Karpas-422 (cell line): ENCODE measurements around the gene KHDC3L. TPM values are rescaled to one million over a fixed set of nuclear protein-coding genes. Genes with fewer than 3 reads are reported as not detected.
"Not testable (repeated sequence)": the region's sequence is repeated elsewhere in the genome, so short reads cannot be mapped to it uniquely, and the experiment has no call there.

Experiments used
- DNase-seq: peaks from one replicate; pipeline ENCODE4 v3.0.0-alpha.2; 2015
- H2AFZ ChIP-seq: fragments of 200-600 bp; sonication (generic); 2 replicates; pipeline ENCODE4 v1.6.1; 2014; ENCODE audit warnings: antibody characterized with exemption, low read length, mixed read lengths
- H3K27ac ChIP-seq: fragments of 200-600 bp; sonication (generic); 2 replicates; pipeline ENCODE4 v1.5.1; 2014; ENCODE audit warnings: mild to moderate bottlenecking, low read length, moderate library complexity
- H3K27me3 ChIP-seq: fragments of 200-600 bp; sonication (generic); 2 replicates; pipeline ENCODE4 v1.6.1; 2014; ENCODE audit warnings: low read length, mixed read lengths
- H3K36me3 ChIP-seq: fragments of 200-600 bp; sonication (generic); 2 replicates; pipeline ENCODE4 v1.6.1; 2014; ENCODE audit warnings: low read length, mixed read lengths; ENCODE audit not compliant: insufficient read depth
- H3K4me1 ChIP-seq: fragments of 200-600 bp; sonication (generic); 2 replicates; pipeline ENCODE4 v1.6.1; 2014; ENCODE audit warnings: mild to moderate bottlenecking, low read length, mixed read lengths
- H3K4me2 ChIP-seq: fragments of 200-600 bp; sonication (generic); 2 replicates; pipeline ENCODE4 v1.6.1; 2014; ENCODE audit warnings: low read length, low read depth, mild to moderate bottlenecking; ENCODE audit not compliant: poor library complexity, severe bottlenecking
- H3K4me3 ChIP-seq: fragments of 200-600 bp; sonication (generic); 2 replicates; pipeline ENCODE4 v1.5.1; 2014; ENCODE audit warnings: mild to moderate bottlenecking, antibody characterized with exemption, low read length, mixed read lengths
- H3K79me2 ChIP-seq: fragments of 200-600 bp; sonication (generic); 2 replicates; pipeline ENCODE4 v1.6.1; 2014; ENCODE audit warnings: mild to moderate bottlenecking, low read length, mixed read lengths
- H3K9ac ChIP-seq: fragments of 200-600 bp; sonication (generic); 2 replicates; pipeline ENCODE4 v1.6.0; 2014; ENCODE audit warnings: low read length
- H3K9me2 ChIP-seq: fragments of 200-600 bp; sonication (generic), shearing (Covaris generic); replicated peaks from 2 replicates; pipeline ENCODE4 v1.6.0; 2014; ENCODE audit warnings: mild to moderate bottlenecking, low read length, moderate library complexity; ENCODE audit not compliant: insufficient read depth
- H3K9me3 ChIP-seq: fragments of 300-700, 200-600 bp; sonication (generic); 2 replicates; pipeline ENCODE4 v1.6.1; 2014; ENCODE audit warnings: low read length, mixed read lengths
- H4K20me1 ChIP-seq: fragments of 200-600 bp; sonication (generic); 2 replicates; pipeline ENCODE4 v1.6.1; 2014; ENCODE audit warnings: mild to moderate bottlenecking, antibody characterized with exemption, low read length, low read depth; ENCODE audit not compliant: insufficient read depth
- total RNA-seq: library from RNA; depleted of rRNA; stranded (reverse); fragments of >200 nt; shearing (Covaris generic); gene quantifications from 2 replicates; pipeline ENCODE4 v1.2.3, GENCODE V29; 2014; ENCODE audit warnings: low replicate concordance

Gene KHDC3L
- total RNA-seq, 1 experiment from 2014 or later = not detected

GRCh38 chr6:73392188-73392587, 29.7 kb downstream of the KHDC3L start:
- not testable (repeated sequence) for H3K27ac ChIP-seq, DNase-seq, H3K4me2 ChIP-seq, H3K4me3 ChIP-seq, H4K20me1 ChIP-seq, H3K36me3 ChIP-seq, H3K9ac ChIP-seq, H3K9me2 ChIP-seq, H3K79me2 ChIP-seq, H3K9me3 ChIP-seq, H3K27me3 ChIP-seq, H2AFZ ChIP-seq
- H3K4me1 ChIP-seq = peaks cover 11% of the 10 kb centered on the region

- Histone ChIP-seq H3K79me2 (no peaks in the 10 kb centered on the region), H3K27me3 (no peaks in the 10 kb centered on the region), H2AFZ (no peak overlapping the region), H3K4me3 (no peak overlapping the region), H3K27ac (no peak overlapping the region), H3K9me3 (no peaks in the 10 kb centered on the region), H3K4me1 (peaks cover 11% of the 10 kb centered on the region), H3K4me2 (no peak overlapping the region), H3K9me2 (no peaks in the 10 kb centered on the region), H4K20me1 (no peaks in the 10 kb centered on the region), H3K9ac (no peak overlapping the region), H3K36me3 (no peaks in the 10 kb centered on the region)
- DNase-seq = no peak
Observed at GRCh38 chr6:73393278-73393677, 30.8 kb downstream of the KHDC3L start.

- no peak within 1 kb of the TSS for H3K4me2 ChIP-seq
- no peaks in the 10 kb centered on the region for H3K79me2 ChIP-seq
- no peaks in the 10 kb centered on the region for H4K20me1 ChIP-seq
- DNase-seq = no peak
- H3K9ac ChIP-seq = no peak within 1 kb of the TSS
- no peak within 1 kb of the TSS for H2AFZ ChIP-seq
- H3K4me1 ChIP-seq = no peaks in the 10 kb centered on the region
- no peaks in the 10 kb centered on the region for H3K36me3 ChIP-seq
- no peaks in the 10 kb centered on the region for H3K9me3 ChIP-seq
- no peak within 1 kb of the TSS for H3K4me3 ChIP-seq
- H3K27ac ChIP-seq = no peak within 1 kb of the TSS
- no peaks in the 10 kb centered on the region for H3K9me2 ChIP-seq
- H3K27me3 ChIP-seq = no peaks in the 10 kb centered on the region
Observed at GRCh38 chr6:73394577-73395354, 32.3 kb downstream of the KHDC3L start, which contains the start of gene DDX43. TSS of gene DDX43 (plus strand) at chr6:73394828. CDS start at chr6:73394906, 78 bp downstream.

- Histone ChIP-seq H3K4me1 (no peaks in the 10 kb centered on the region), H4K20me1 (no peaks in the 10 kb centered on the region), H3K9me2 (no peaks in the 10 kb centered on the region), H3K36me3 (no peaks in the 10 kb centered on the region), H3K4me3 (no peak overlapping the region), H3K27ac (no peak overlapping the region), H2AFZ (no peak overlapping the region), H3K27me3 (no peaks in the 10 kb centered on the region), H3K9ac (no peak overlapping the region), H3K79me2 (no peaks in the 10 kb centered on the region), H3K9me3 (no peaks in the 10 kb centered on the region), H3K4me2 (no peak overlapping the region)
- no peak for DNase-seq
Observed at GRCh38 chr6:73395875-73396274, 33.4 kb downstream of the KHDC3L start.

GRCh38 chr6:73400656-73401055, 38.2 kb downstream of the KHDC3L start:
- Histone ChIP-seq H2AFZ (no peak overlapping the region), H3K9me2 (no peaks in the 10 kb centered on the region), H3K27me3 (no peaks in the 10 kb centered on the region), H3K9ac (no peak overlapping the region), H3K36me3 (no peaks in the 10 kb centered on the region), H3K79me2 (no peaks in the 10 kb centered on the region), H3K4me3 (no peak overlapping the region), H3K4me1 (no peaks in the 10 kb centered on the region), H3K4me2 (no peak overlapping the region), H4K20me1 (no peaks in the 10 kb centered on the region), H3K9me3 (no peaks in the 10 kb centered on the region), H3K27ac (no peak overlapping the region)
- no peak for DNase-seq

GRCh38 chr6:73409395-73409794, 46.9 kb downstream of the KHDC3L start:
- Histone ChIP-seq H3K27me3 (no peaks in the 10 kb centered on the region), H3K9ac (no peak overlapping the region), H4K20me1 (no peaks in the 10 kb centered on the region), H3K79me2 (no peaks in the 10 kb centered on the region), H3K4me2 (no peak overlapping the region), H3K4me3 (no peak overlapping the region), H2AFZ (no peak overlapping the region), H3K4me1 (no peaks in the 10 kb centered on the region), H3K27ac (no peak overlapping the region), H3K9me2 (no peaks in the 10 kb centered on the region), H3K9me3 (no peaks in the 10 kb centered on the region), H3K36me3 (no peaks in the 10 kb centered on the region)
- DNase-seq = no peak

GRCh38 chr6:73413102-73413501, 50.6 kb downstream of the KHDC3L start:
- no peak overlapping the region for H3K27ac ChIP-seq
- H3K36me3 ChIP-seq = no peaks in the 10 kb centered on the region; the same call in 1 of the 2 replicates
- no peaks in the 10 kb centered on the region for H3K9me2 ChIP-seq
- no peaks in the 10 kb centered on the region for H3K79me2 ChIP-seq
- no peak overlapping the region for H3K4me2 ChIP-seq
- H2AFZ ChIP-seq = no peak overlapping the region
- H3K9ac ChIP-seq = no peak overlapping the region
- no peaks in the 10 kb centered on the region for H4K20me1 ChIP-seq
- no peaks in the 10 kb centered on the region for H3K9me3 ChIP-seq
- no peaks in the 10 kb centered on the region for H3K27me3 ChIP-seq
- H3K4me1 ChIP-seq = no peaks in the 10 kb centered on the region
- DNase-seq = no peak
- H3K4me3 ChIP-seq = no peak overlapping the region
